Testis (tissue), 3 donors: Measurements from ENCODE around the gene SLC38A3. TPM values are rescaled to one million over a fixed set of nuclear protein-coding genes. Genes with fewer than 3 reads are reported as not detected.

Experiments
- DNase-seq: peaks from one replicate; pipeline ENCODE4 v3.0.0-alpha.2; 2019
- H3K27ac ChIP-seq, 2 donors: fragments of 200-600 bp; sonication (generic); one replicate each; pipeline ENCODE4 v1.5.1; 2019
- H3K27me3 ChIP-seq: fragments of 200-600 bp; sonication (generic); one replicate; pipeline ENCODE4 v1.5.1; 2019
- H3K36me3 ChIP-seq: fragments of 200-600 bp; sonication (generic); one replicate; pipeline ENCODE4 v1.5.1; 2017; ENCODE audit warnings: low read depth; ENCODE audit errors: missing control alignments
- H3K4me1 ChIP-seq: fragments of 200-600 bp; sonication (generic); one replicate; pipeline ENCODE4 v1.5.1; 2019
- H3K4me3 ChIP-seq, 2 donors: fragments of 200-600 bp; sonication (generic); one replicate each; pipeline ENCODE4 v1.5.1; 2017 to 2019
- H3K9me3 ChIP-seq: fragments of 200-600 bp; sonication (generic); one replicate; pipeline ENCODE4 v1.5.1; 2017
- CTCF ChIP-seq, 3 experiments: fragments of 450-650 bp in 2 of 3; fragments of 200-600 bp in 1 of 3; sonication (generic) in 1 of 3; IDR thresholded peaks; one replicate each; pipeline ENCODE4 v1.5.1; 2016 to 2019; ENCODE audit warnings: antibody characterized with exemption in 3 of 3, mild to moderate bottlenecking in 2 of 3, moderate library complexity in 1 of 3
- POLR2A ChIP-seq: fragments of 450-650 bp; IDR thresholded peaks from one replicate; pipeline ENCODE4 v1.6.1; 2017; ENCODE audit warnings: antibody characterized with exemption, mild to moderate bottlenecking, moderate library complexity
- WGBS, 2 donors: methylation state at CpG; one replicate each; pipeline ENCODE4 v1.1.5; 2018; 5-methylcytosine and 5-hydroxymethylcytosine counted together
- intact Hi-C: fragments of 100-400 bp; cut with DNase I; formaldehyde crosslinking; loops from one replicate; pipeline ENCODE4 v1.15.1; 2023; ENCODE audit warnings: low total_unique reads
- microRNA counts, 2 donors: library from miRNA; unstranded; fragments of <30 nt; microRNA quantifications; one replicate each; lab custom pipeline; 2016
- microRNA-seq, 2 donors: library from miRNA; unstranded; fragments of <30 nt; microRNA quantifications; one replicate each; pipeline ENCODE4, GENCODE V29; 2016; ENCODE audit warnings: borderline number of aligned reads in 2 of 2, borderline replicate concordance in 1 of 2
- polyA plus RNA-seq: library from polyadenylated mRNA; stranded (reverse); fragments of 350-450 nt; fragmentation: Illumina TruSeq; extraction: RNeasy Lipid Tissue Mini Kit (QIAGEN cat#74804); gene quantifications from one replicate; pipeline ENCODE4 v1.2.3, GENCODE V29; 2014; ENCODE audit warnings: low read depth, low replicate concordance; ENCODE audit not compliant: insufficient read depth
- small RNA-seq, 2 donors: library from RNA; depleted of rRNA; stranded (forward); fragments of <200 nt; gene quantifications; one replicate each; pipeline ENCODE3, GENCODE V24; 2016
- total RNA-seq, 2 donors: library from RNA; depleted of rRNA; stranded (reverse); fragments of >200 nt; gene quantifications; one replicate each; pipeline ENCODE4 v1.2.3, GENCODE V29; 2016

SLC38A3 gene
- total and polyA plus RNA-seq, 3 donors from 2014 or later, result 3.4 to 5.4 (median 4.3) TPM

- no peak overlapping the region for H3K27ac ChIP-seq
- WGBS, 2 donors, result 89 to 90% methylated on average over 14 to 19 of the region's 19 CpGs
- TF ChIP-seq POLR2A (no peak), CTCF (IDR thresholded peaks at IDR 0.05) (no peak)
- intact Hi-C loops, result loop anchor here (10.0 kb wide), 1 partner anchor 76 kb away; the partner anchor contains the start of gene GNAT1
- no peaks in the 10 kb centered on the region for H3K27me3 ChIP-seq
- H3K36me3 ChIP-seq, result no peaks in the 10 kb centered on the region
- peaks cover 46% of the 10 kb centered on the region for H3K4me1 ChIP-seq
- DNase-seq, result no peak
- H3K9me3 ChIP-seq, result no peaks in the 10 kb centered on the region
- no peak overlapping the region for H3K4me3 ChIP-seq
These were observed 65.6 kb downstream of the SLC38A3 start for GRCh38 chr3:50270422-50271224.

MicroRNAs encoded within 50 kb of the gene (microRNA counts, 767-probe panel; counts per million panel counts)
- microRNA hsa-miR-566 (lab: Ali Mortazavi, UCI), result 0 to 152 counts per million in 2 donors

Small RNA genes within 50 kb of the gene (microRNA-seq; reads per million reads assigned to microRNA genes)
- gene MIR566 (0 reads per million in 2 donors), gene MIR5787 (0 reads per million in 2 donors)

Small RNA genes within 50 kb of the gene (small RNA-seq; reads per million reads assigned to genes)
- 0 reads per million in 2 donors for gene MIR566
- gene MIR5787, result 0 reads per million in 2 donors

Other genes with a start within 250 kb of the SLC38A3 start
- 100 to 1,000 TPM; 341 to 368 TPM for gene RBM5, start 116.4 kb upstream of the SLC38A3 start, total RNA-seq
- gene RBM5, start 116.4 kb upstream of the SLC38A3 start, polyA plus RNA-seq, result 214 TPM
- 1 to 10 TPM; 6.9 to 8.3 TPM for gene SEMA3F, start 49.9 kb upstream of the SLC38A3 start, total RNA-seq
- gene SEMA3F, start 49.9 kb upstream of the SLC38A3 start, polyA plus RNA-seq, result 7.5 TPM
- 1 to 10 TPM in 1 of 2 donors, under 1 TPM in 1; 0.93 to 1.2 TPM for gene GNAT1, start 13.7 kb upstream of the SLC38A3 start, total RNA-seq
- gene GNAT1, start 13.7 kb upstream of the SLC38A3 start, polyA plus RNA-seq, result 2.3 TPM
- 100 to 1,000 TPM; 239 to 343 TPM for gene GNAI2, start 30.9 kb downstream of the SLC38A3 start, total RNA-seq
- 238 TPM for gene GNAI2, start 30.9 kb downstream of the SLC38A3 start, polyA plus RNA-seq
- 10 to 100 TPM; 12.9 to 26.7 TPM for gene SEMA3B, start 63.9 kb downstream of the SLC38A3 start, total RNA-seq
- gene SEMA3B, start 63.9 kb downstream of the SLC38A3 start, polyA plus RNA-seq, result 30.2 TPM
- 1 to 10 TPM; 1.5 to 3.2 TPM for gene LSMEM2, start 73.8 kb downstream of the SLC38A3 start, total RNA-seq
- 2.6 TPM for gene LSMEM2, start 73.8 kb downstream of the SLC38A3 start, polyA plus RNA-seq
- 10 to 100 TPM; 55.3 to 60.9 TPM for gene IFRD2, start 87.2 kb downstream of the SLC38A3 start, total RNA-seq
- gene IFRD2, start 87.2 kb downstream of the SLC38A3 start, polyA plus RNA-seq, result 42.3 TPM
- gene HYAL3, start 94.1 kb downstream of the SLC38A3 start, total RNA-seq, result 10 to 100 TPM; 13.8 to 25.2 TPM
- 27.9 TPM for gene HYAL3, start 94.1 kb downstream of the SLC38A3 start, polyA plus RNA-seq
- gene NAA80, start 94.1 kb downstream of the SLC38A3 start, total RNA-seq, result 10 to 100 TPM; 37.9 to 79.4 TPM
- 72.4 TPM for gene NAA80, start 94.1 kb downstream of the SLC38A3 start, polyA plus RNA-seq
- 1 to 10 TPM; 2.7 to 3.2 TPM for gene HYAL1, start 98.3 kb downstream of the SLC38A3 start, total RNA-seq
- gene HYAL1, start 98.3 kb downstream of the SLC38A3 start, polyA plus RNA-seq, result 3.7 TPM
- 100 to 1,000 TPM in 1 of 2 donors, 10 to 100 TPM in 1; 90.9 to 111 TPM for gene HYAL2, start 117.5 kb downstream of the SLC38A3 start, total RNA-seq
- gene HYAL2, start 117.5 kb downstream of the SLC38A3 start, polyA plus RNA-seq, result 58.6 TPM
- 10 to 100 TPM; 32.7 to 44.5 TPM for gene TUSC2, start 123.0 kb downstream of the SLC38A3 start, total RNA-seq
- 43.4 TPM for gene TUSC2, start 123.0 kb downstream of the SLC38A3 start, polyA plus RNA-seq
- 10 to 100 TPM; 50.0 to 52.2 TPM for gene RASSF1, start 135.6 kb downstream of the SLC38A3 start, total RNA-seq
- gene RASSF1, start 135.6 kb downstream of the SLC38A3 start, polyA plus RNA-seq, result 60.1 TPM
- 100 to 1,000 TPM; 241 to 335 TPM for gene ZMYND10, start 140.5 kb downstream of the SLC38A3 start, total RNA-seq
- gene ZMYND10, start 140.5 kb downstream of the SLC38A3 start, polyA plus RNA-seq, result 763 TPM
- 10 to 100 TPM; 26.9 to 29.2 TPM for gene NPRL2, start 145.5 kb downstream of the SLC38A3 start, total RNA-seq
- gene NPRL2, start 145.5 kb downstream of the SLC38A3 start, polyA plus RNA-seq, result 28.0 TPM
- 10 to 100 TPM; 18.9 to 21.1 TPM for gene CYB561D2, start 145.6 kb downstream of the SLC38A3 start, total RNA-seq
- 16.0 TPM for gene CYB561D2, start 145.6 kb downstream of the SLC38A3 start, polyA plus RNA-seq
- 10 to 100 TPM; 63.2 to 72.4 TPM for gene TMEM115, start 154.2 kb downstream of the SLC38A3 start, total RNA-seq
- 37.6 TPM for gene TMEM115, start 154.2 kb downstream of the SLC38A3 start, polyA plus RNA-seq